GM12878 (cell line): ENCODE measurements around the gene COQ3. TPM values are rescaled to one million over a fixed set of nuclear protein-coding genes. Genes with fewer than 3 reads are reported as not detected.

Experiments
- E2F4 ChIP-seq: IDR thresholded peaks from 2 replicates; pipeline ENCODE4 v1.6.1; 2012; ENCODE audit warnings: low read depth, low read length, improper control_type of control experiment
- NKRF ChIP-seq: fragments of 450-650 bp; conservative IDR thresholded peaks from 2 replicates; pipeline ENCODE4 v1.6.1; 2017; ENCODE audit warnings: mild to moderate bottlenecking, moderate library complexity
- PRDM15 ChIP-seq: fragments of 450-650 bp; formaldehyde crosslinking; IDR thresholded peaks from 2 replicates; pipeline ENCODE4 v1.4.0; 2020; ENCODE audit warnings: mild to moderate bottlenecking, moderate library complexity
- RAD21 ChIP-seq: IDR thresholded peaks from 2 replicates; pipeline ENCODE4 v1.6.1; 2011; ENCODE audit warnings: mild to moderate bottlenecking, low read depth, low read length, moderate library complexity; ENCODE audit not compliant: insufficient read depth
- polyA plus RNA-seq, 11 experiments: library from polyadenylated mRNA; depleted of rRNA in 4 of 11; unstranded in 6 of 11; stranded (reverse) in 5 of 11; fragments of >200 nt; fragmentation: Nextera tagmentation in 4 of 11; fragmentation: Illumina TruSeq in 1 of 11; extraction: Ambion mirVana in 4 of 11; extraction: Trizol in 1 of 11; gene quantifications; 1 replicate in 1 of 11; 2 replicates in 10 of 11; pipeline versions ENCODE4 v1.2.1 to v1.2.3, GENCODE V29; 2011 to 2016; ENCODE audit warnings: inconsistent platforms in 2 of 11, missing spikeins in 2 of 11, low read depth in 1 of 11
- total RNA-seq, 4 experiments: library from RNA; depleted of rRNA in 3 of 4; stranded (reverse); fragments of >200 nt in 3 of 4; fragmentation: Illumina TruSeq in 1 of 4; extraction: Trizol in 1 of 4; gene quantifications; 2 replicates each; pipeline versions ENCODE4 v1.2.1 to v1.2.3, GENCODE V29; 2013 to 2021

Gene COQ3
- total and polyA plus RNA-seq, 10 of the 15 experiments (the other 5 are each of a cell fraction or from before 2014, with no cell fraction given) = 9.3 to 50.6 (median 16.0) TPM

- TF ChIP-seq PRDM15 (CRISPR knock-in tag) (no peak), E2F4 (no peak), RAD21 (no peak), NKRF (no peak)
Observed at GRCh38 chr6:99348288-99349170, 45.5 kb downstream of the COQ3 start (continued).
